A549 treated with CORT108297 at 1 μM for 4 hours (cell line): ENCODE results near the gene ZNF592. TPM values are rescaled to one million over a fixed set of nuclear protein-coding genes. Genes with fewer than 3 reads are reported as not detected.

Experiments
- total RNA-seq: library from RNA; stranded (reverse); fragments of 200-300 nt; extraction: Qiagen RNA extraction; gene quantifications from 5 replicates; pipeline ENCODE4 v1.2.3, GENCODE V29; 2022

Gene ZNF592, protein sequence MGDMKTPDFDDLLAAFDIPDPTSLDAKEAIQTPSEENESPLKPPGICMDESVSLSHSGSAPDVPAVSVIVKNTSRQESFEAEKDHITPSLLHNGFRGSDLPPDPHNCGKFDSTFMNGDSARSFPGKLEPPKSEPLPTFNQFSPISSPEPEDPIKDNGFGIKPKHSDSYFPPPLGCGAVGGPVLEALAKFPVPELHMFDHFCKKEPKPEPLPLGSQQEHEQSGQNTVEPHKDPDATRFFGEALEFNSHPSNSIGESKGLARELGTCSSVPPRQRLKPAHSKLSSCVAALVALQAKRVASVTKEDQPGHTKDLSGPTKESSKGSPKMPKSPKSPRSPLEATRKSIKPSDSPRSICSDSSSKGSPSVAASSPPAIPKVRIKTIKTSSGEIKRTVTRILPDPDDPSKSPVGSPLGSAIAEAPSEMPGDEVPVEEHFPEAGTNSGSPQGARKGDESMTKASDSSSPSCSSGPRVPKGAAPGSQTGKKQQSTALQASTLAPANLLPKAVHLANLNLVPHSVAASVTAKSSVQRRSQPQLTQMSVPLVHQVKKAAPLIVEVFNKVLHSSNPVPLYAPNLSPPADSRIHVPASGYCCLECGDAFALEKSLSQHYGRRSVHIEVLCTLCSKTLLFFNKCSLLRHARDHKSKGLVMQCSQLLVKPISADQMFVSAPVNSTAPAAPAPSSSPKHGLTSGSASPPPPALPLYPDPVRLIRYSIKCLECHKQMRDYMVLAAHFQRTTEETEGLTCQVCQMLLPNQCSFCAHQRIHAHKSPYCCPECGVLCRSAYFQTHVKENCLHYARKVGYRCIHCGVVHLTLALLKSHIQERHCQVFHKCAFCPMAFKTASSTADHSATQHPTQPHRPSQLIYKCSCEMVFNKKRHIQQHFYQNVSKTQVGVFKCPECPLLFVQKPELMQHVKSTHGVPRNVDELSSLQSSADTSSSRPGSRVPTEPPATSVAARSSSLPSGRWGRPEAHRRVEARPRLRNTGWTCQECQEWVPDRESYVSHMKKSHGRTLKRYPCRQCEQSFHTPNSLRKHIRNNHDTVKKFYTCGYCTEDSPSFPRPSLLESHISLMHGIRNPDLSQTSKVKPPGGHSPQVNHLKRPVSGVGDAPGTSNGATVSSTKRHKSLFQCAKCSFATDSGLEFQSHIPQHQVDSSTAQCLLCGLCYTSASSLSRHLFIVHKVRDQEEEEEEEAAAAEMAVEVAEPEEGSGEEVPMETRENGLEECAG (N-terminal part only)
- 14.6 to 23.1 TPM (median 20.9 TPM) in 5 replicates for total RNA-seq

DNA sequence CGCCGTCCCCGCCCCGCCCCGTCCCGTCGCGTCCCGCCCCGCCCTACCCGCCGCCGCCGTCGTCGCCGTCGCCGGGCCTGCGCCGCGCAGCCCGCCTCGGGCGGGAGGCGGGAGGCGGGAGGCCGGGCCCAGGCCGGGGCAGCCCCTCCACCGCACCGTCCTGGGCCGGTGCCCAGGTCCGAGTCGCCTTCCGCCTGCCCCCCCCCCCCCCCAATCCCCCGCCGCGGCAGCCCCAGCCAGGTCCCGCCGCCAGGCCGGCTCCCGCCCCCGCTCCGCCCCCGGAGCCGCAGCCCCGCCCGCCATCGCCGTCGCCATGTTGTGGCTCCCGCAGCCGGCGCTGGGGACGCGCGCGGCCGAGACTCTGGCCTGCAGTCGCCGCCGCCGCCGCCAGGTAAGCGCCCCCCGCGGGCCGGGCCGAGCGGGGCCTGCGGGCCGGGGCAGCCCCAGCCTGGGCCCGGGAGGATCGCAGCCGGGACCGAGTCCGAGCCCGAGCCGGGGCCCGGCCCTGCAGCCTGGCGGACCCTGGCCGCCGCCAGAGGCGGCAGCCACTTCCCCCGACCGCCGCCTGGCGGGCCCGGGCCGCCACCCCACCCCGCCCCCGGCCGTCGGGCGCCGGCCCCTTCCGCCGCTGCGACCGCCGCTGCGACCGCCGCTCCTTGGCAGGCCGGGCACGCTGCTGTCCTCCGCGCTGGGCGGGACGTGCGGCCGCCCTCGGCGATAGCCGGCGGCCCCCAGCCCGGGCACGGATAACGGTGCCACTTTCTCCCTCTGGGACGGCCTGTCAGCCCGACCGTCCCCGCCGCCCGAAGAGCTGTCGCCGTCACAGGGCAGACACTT is at the start of gene ZNF592:
Gene ZNF592 (plus strand): TSS at position 319 of the 837 bp plus-strand sequence. CDS start 34,084 bp downstream, outside the sequence.

DNA sequence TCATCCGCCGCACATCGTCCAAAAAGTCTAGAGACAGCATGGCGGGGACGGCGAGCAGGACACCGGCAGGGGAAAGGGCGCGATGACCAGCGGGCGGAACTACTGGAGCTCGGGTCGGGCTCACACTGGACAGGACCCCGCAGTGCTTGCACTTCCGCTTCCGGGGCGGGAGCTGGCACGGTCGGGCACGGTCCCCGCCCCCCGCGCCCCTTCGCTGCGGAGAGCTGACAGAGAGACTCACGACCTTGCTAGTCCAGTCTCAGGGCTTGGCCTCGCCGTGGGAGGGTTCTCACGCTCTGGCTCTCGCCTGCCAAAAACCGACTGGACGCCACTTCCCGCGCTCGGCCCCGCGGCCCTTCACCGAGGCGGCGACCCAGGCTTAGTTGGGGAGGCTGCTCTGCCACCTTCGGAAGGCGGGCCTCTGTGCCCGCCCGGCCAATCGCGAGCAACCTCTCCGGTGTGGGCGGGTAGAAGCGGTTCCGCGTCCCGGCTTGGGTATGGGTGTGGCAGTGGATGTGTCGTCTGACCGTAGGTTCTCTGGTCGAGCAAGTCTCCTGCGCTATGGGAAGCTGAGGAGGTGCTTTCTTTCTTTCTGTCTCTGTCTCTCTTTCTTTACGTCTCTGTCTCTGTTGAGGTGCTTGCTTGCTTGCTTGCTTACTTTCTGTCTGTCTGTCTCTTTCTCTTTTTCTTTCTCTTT is 32.2 kb upstream of the ZNF592 start, which contains the start of gene SEC11A:
Gene SEC11A (minus strand): TSS at position 104 of the 697 bp plus-strand sequence. CDS start 64 bp downstream, at position 40.

DNA sequence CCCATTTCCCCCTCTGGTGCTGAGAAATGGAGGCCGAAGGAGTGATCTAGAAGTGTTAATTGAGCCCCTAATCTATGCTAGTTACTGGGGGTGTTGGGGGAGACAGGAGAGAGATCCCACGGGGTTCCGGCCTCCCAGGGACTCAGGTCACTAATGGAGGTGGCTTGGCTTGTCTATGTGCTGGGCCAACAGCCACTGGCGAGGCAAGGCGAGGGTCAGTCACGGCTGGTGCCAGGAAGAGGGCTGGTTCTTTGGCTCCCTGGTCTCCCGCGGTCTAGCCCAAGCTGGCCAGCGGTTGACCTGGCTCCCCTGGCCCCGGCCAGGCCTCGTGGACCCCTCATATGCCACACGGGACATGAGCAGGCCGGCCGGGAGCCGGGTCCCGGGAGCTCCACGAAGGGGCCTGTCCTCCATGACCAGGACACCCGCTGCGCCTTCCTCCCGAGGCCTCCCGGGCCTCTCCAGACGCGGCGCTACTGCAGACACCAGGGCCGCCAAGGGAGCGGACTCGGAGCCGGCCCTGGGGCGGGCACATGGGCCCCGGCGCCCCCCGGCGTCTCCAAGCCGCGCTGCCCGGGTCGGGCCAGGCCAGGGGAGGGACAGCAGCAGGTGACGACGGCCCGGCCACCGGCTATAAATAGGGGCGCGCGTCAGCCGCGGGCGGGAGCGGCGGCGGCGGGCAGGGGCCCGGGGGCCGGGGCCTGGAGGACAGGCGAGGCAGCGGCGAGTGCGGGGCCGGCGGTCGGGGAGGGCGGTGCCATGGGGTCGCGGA is 68.5 kb downstream of the ZNF592 start, which contains the start of gene ALPK3:
Gene ALPK3 (plus strand): TSS at position 663 of the 772 bp plus-strand sequence. CDS start 97 bp downstream, at position 760.

Other genes with a start within 250 kb of the ZNF592 start
- gene ZSCAN2, start 147.6 kb upstream of the ZNF592 start, total RNA-seq, result 13.9 to 16.4 TPM (median 14.5 TPM) in 5 replicates
- gene WDR73, start 94.3 kb upstream of the ZNF592 start, total RNA-seq, result 38.6 to 49.7 TPM (median 39.2 TPM) in 5 replicates
- 15.7 to 26.4 TPM (median 24.2 TPM) in 5 replicates for gene NMB, start 90.4 kb upstream of the ZNF592 start, total RNA-seq
- 323 to 452 TPM (median 331 TPM) in 5 replicates for gene SEC11A, start 32.5 kb upstream of the ZNF592 start, total RNA-seq
- gene ALPK3, start 68.8 kb downstream of the ZNF592 start, total RNA-seq, result 0.05 to 0.28 TPM (median 0.18 TPM) in 5 replicates
- gene SLC28A1, start 136.1 kb downstream of the ZNF592 start, total RNA-seq, result 0.05 TPM in 2 of 5 replicates, not detected in the others
- gene PDE8A, start 233.3 kb downstream of the ZNF592 start, total RNA-seq, result 26.3 to 31.9 TPM (median 30.6 TPM) in 5 replicates